VCaP (cell line): ENCODE results near the gene C11orf54.
A peak's percentile ranks its signal among the peaks of the same experiment; 100 is the strongest.

Experiments used
- H3K27ac ChIP-seq: fragments of 450-650 bp; 2 replicates; pipeline ENCODE4 v1.5.1; 2017
- TF ChIP-seq, protein P1 (sequence below): fragments of 450-650 bp; conservative IDR thresholded peaks from 2 replicates; pipeline ENCODE4 v1.5.1; 2017; ENCODE audit warnings: mild to moderate bottlenecking, moderate library complexity

C11orf54 gene

DNA sequence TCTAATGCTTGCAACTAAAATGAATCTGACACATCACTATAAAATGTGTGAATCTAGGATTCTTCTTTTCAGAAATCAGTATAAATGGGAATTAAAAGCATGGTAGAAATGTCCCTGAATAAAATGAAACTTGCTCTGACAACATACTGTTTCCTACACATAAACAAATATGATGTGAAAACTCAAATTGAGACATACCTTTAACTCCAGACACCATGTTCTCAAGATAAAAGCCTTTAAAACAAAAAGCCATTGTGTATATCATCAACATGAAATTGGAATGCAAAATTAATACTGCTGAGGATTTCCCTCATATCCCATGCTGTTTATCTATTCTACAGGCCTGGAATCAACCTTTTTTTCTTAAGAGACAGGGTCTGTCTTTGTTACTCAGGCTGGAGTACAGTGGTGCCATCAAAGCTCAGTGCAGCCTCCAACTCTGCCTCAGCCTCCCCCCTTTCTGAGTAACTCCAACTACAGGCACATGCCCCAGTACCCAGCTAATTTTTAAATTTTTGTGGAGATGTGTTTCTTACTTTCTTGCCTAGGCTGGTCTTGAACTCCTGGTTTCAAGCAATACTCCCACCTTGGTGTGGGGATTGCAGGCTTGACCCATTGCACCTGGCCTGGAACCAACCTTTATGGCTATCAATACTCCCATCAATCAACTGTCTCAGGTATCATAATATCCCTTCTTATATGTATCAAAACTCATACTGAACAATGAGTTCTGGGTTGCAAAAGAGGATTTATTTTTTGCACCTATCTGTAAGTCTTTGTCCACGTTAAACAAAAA lies 6.8 kb upstream of the C11orf54 start:
- peak overlapping the region; percentile 99 for H3K27ac ChIP-seq
- TF ChIP-seq, protein P1, sequence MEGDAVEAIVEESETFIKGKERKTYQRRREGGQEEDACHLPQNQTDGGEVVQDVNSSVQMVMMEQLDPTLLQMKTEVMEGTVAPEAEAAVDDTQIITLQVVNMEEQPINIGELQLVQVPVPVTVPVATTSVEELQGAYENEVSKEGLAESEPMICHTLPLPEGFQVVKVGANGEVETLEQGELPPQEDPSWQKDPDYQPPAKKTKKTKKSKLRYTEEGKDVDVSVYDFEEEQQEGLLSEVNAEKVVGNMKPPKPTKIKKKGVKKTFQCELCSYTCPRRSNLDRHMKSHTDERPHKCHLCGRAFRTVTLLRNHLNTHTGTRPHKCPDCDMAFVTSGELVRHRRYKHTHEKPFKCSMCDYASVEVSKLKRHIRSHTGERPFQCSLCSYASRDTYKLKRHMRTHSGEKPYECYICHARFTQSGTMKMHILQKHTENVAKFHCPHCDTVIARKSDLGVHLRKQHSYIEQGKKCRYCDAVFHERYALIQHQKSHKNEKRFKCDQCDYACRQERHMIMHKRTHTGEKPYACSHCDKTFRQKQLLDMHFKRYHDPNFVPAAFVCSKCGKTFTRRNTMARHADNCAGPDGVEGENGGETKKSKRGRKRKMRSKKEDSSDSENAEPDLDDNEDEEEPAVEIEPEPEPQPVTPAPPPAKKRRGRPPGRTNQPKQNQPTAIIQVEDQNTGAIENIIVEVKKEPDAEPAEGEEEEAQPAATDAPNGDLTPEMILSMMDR, result no peak

DNA sequence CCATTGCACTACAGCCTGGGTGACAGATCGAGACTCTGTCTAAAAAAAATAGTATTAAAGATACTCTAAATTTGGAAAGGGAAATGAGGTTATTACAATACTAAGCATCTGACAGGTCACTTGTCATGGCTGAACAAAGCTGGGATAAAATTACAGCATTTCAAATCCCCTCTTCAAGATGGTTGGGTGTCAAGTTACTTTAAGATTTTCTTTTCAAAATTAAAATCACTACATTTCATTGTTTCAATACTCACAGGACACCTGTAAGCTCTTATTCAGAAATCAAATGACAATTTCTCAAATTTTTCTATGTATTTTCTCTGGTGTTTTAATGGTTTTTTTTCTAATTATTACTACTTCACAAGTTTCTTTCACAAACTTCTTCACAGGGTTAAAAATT lies 5.8 kb upstream of the C11orf54 start:
- TF ChIP-seq, protein P1, result no peak
- H3K27ac ChIP-seq, result peak overlapping the region; percentile 99

DNA sequence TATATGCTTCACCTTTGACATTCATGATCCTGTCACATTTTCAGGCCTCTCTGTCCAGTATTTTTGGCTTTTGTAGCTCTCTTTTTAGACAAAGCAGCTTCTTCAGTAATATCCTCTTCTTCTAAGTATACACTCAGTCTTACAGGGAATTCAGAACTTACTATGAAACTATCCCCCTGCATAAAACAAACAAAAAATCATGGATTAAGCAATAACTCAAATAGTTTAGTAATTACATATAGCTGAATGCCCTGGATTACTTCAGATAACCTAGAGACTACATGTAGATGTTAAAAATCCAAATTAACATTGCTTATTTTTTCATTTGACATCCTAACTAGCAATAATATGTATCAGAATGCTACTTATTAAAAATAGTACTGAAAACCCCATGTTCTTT lies 5.3 kb upstream of the C11orf54 start:
- peak overlapping the region; percentile 99 for H3K27ac ChIP-seq
- TF ChIP-seq, protein P1, result no peak

DNA sequence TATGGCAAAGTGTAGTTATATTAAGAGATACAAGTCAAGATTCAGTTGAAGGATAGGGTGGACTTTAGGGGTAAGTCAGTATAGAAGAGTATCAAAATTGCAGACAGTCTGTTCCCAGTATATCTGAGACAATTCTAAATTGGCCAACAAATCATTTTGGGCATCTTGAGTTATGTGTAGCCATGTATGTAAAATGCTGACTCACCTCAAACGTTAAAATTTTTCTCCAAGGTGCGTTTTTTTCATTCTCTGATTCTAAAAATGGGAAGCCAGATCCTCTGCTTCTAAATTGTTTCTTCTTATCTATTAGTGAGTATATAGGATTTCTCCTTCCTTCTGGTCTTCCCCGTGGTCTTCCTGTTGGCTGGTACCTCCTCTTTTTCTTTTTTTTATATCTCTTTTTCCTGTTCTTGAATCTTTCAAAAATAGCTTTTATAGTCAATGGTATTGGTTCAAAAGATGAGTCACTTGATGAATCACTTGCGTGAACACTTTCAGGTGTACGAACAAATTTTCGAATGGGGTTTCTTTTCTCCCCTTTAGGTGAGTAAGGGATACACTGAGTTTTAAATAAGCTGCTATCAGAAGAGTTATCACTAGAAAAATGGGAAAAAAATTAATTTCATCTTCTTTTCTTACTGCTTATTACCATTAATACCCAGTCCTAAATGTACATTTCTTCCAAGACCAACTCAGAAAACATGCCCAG lies 3.4 kb upstream of the C11orf54 start:
- TF ChIP-seq, protein P1, result no peak
- peak overlapping the region; percentile 99 for H3K27ac ChIP-seq

DNA sequence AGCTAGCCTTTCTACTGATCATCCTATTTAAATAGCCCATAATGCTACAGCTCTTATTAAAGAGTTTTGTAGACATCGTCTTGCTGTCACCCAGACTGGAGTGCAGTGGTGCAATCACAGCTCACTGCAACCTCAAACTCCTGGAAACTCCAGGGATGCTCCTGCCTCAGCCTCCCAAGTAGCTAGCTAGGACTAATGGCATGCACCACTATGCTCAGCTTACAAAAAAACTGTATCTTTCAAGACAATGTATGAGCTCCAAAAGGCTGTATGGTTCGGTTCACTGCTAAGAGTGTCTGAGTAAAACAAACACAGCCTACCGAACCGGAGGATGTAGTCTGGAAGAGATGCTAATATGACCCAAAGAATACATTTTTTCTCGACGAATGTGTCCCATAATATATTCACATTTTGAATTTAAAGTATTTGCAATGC lies 2.8 kb upstream of the C11orf54 start:
- peak overlapping the region; percentile 99 for H3K27ac ChIP-seq
- TF ChIP-seq, protein P1, result no peak

DNA sequence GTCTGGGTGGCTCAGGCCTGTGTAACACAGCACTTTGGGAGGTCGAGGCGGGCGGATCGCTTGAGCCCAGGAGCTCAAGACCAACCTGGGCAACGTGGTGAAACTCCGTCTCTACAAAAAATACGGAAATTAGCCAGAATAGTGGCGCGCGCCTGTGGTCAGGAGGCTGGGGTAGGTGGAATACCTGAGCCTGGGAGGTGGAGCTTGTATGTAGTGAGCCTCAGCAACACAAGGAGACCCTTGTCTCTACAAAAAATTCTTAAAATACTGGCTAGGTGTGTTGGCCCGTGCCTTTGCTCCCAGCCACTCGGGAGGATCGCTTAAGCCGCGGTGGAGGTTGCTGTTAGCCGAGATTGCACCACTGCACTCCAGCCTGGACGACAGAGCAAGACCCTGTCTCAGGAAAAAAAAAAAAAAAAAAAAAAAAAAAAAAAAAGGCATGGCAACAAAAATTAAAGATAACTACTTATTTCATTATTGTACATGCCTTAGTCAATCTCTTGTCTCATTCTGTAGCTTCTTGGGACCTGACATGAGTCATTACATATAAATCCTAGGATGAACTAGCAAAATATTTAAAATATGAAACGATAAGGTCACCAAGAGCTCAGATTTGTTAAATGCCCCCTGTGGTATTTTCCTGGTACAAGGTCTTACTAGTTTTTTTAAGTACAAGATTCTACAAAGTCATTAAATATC lies 1.3 kb upstream of the C11orf54 start:
- H3K27ac ChIP-seq, result peak overlapping the region; percentile 99

More for the DNA sequence above, 1.3 kb upstream of the C11orf54 start:
- TF ChIP-seq, protein P1, result no peak
